ENCODE results near the gene SMARCC1.
"Not testable (repeated sequence)": the region's sequence is repeated elsewhere in the genome, so short reads cannot be mapped to it uniquely, and the experiment has no call there.

The SMARCC1 gene

DNA sequence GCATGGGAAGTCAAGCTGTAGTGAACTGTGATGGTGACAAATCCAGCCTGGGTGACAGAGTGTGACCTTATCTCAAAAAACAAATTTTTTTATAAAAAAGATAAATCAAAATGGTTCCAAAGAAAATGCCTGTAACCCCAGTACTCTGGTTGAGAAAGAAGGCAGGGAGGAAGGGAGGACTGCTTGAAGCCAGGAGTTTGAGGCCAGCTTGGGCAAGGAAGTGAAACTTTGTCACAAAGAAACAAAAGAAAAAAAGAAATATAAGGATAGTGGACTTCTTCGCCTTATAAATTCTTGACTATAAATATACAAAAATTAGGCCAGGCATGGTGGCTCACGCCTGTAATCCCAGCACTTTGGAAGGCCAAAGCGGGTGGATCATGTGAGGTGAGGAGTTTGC is 34.1 kb downstream of the SMARCC1 start:
- no peak overlapping the region for H3K4me3 ChIP-seq
- TF ChIP-seq, protein P1, sequence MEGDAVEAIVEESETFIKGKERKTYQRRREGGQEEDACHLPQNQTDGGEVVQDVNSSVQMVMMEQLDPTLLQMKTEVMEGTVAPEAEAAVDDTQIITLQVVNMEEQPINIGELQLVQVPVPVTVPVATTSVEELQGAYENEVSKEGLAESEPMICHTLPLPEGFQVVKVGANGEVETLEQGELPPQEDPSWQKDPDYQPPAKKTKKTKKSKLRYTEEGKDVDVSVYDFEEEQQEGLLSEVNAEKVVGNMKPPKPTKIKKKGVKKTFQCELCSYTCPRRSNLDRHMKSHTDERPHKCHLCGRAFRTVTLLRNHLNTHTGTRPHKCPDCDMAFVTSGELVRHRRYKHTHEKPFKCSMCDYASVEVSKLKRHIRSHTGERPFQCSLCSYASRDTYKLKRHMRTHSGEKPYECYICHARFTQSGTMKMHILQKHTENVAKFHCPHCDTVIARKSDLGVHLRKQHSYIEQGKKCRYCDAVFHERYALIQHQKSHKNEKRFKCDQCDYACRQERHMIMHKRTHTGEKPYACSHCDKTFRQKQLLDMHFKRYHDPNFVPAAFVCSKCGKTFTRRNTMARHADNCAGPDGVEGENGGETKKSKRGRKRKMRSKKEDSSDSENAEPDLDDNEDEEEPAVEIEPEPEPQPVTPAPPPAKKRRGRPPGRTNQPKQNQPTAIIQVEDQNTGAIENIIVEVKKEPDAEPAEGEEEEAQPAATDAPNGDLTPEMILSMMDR (IDR thresholded peaks at IDR 0.05), result no peak
- no peaks in the 10 kb centered on the region for H3K9me3 ChIP-seq
- H3K4me1 ChIP-seq, result peaks cover 0 to 7% (median 0%) of the 10 kb centered on the region in 4 donors
- intact Hi-C loops (cut with DNase I; ENCODE audit: low total_unique reads), result no loop called here
- H3K36me3 ChIP-seq, result peaks cover 10 to 25% (median 15%) of the 10 kb centered on the region in 3 donors
- no peak overlapping the region for H3K27ac ChIP-seq
- DNase-seq, result no peak
- H3K27me3 ChIP-seq, result no peaks in the 10 kb centered on the region

DNA sequence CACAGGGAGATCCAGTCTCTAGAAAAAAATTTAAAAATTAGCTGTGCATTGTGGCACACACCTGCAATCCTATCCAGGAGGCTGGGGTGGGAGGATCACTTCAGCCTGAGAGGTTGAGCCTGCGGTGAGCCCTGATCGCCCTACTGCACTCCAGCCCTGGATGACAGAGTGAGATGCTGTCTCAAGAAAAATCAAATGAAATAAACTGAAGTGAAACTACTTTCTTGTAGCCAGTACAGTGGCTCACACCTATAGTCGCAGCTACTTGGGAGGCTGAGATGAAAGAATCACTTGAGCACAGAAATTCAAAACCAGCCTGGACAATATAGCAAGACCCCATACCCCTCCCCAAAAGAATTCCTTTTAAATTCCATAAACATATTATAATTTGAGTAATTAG is 35.4 kb downstream of the SMARCC1 start:
- Histone ChIP-seq H3K4me3 (no peak overlapping the region), H3K36me3 (peaks cover 10 to 25% (median 15%) of the 10 kb centered on the region in 3 donors), H3K4me1 (peaks cover 0 to 14% (median 0%) of the 10 kb centered on the region in 4 donors), H3K27me3 (no peaks in the 10 kb centered on the region), H3K9me3 (no peaks in the 10 kb centered on the region), H3K27ac (no peak overlapping the region)
- DNase-seq, result no peak
- TF ChIP-seq, protein P1 (IDR thresholded peaks at IDR 0.05), result no peak
- intact Hi-C loops (cut with DNase I; ENCODE audit: low total_unique reads), result no loop called here

DNA sequence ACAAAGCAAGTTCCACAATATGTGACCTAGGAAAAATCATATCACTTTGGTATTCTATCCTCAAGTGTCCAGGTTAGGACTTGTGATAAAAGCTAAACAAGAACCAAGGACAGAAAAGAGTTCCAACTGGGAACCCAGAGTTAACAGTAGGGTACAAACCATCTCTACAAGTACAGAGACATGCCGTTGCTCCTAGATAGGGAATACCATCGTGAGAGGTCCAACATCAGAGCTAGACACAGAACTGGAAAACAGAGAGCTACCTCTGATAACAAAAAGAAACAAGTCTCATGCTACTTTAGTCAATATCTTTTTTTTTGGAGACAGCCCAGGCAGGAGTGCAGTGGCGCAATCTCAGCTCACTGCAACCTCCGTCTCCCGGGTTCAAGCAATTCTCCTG is 37.8 kb downstream of the SMARCC1 start:
- Histone ChIP-seq H3K36me3 (peaks cover 10 to 23% (median 12%) of the 10 kb centered on the region in 3 donors), H3K27ac (no peak overlapping the region), H3K27me3 (no peaks in the 10 kb centered on the region), H3K9me3 (no peaks in the 10 kb centered on the region), H3K4me3 (no peak overlapping the region), H3K4me1 (peaks cover 0 to 14% (median 0%) of the 10 kb centered on the region in 4 donors)
- no peak for DNase-seq
- intact Hi-C loops (cut with DNase I; ENCODE audit: low total_unique reads), result no loop called here
- TF ChIP-seq, protein P1 (IDR thresholded peaks at IDR 0.05), result no peak

DNA sequence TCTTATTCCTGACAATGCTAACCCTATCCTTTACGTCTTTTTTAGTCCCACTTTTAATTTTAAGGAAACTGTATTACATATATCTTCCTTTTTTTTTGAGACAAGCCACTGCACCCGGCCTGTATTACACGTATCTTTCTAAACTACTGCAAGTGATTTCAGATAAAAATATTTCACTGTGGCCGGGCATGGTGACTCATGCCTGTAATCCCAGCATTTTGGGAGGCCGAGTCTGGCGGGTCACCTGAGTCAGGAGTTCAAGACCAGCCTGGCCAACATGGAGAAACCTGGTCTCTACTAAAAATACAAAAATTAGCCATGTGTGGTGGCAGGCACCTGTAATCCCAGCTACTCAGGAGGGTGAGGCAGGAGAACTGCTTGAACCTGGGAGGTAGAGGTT is 38.3 kb downstream of the SMARCC1 start:
- H3K4me3 ChIP-seq; intact Hi-C loops (cut with DNase I; ENCODE audit: low total_unique reads); H3K9me3 ChIP-seq; DNase-seq; H3K27me3 ChIP-seq; H3K27ac ChIP-seq: not testable (repeated sequence)
- peaks cover 0 to 14% (median 0%) of the 10 kb centered on the region in 4 donors for H3K4me1 ChIP-seq
- H3K36me3 ChIP-seq, result peaks cover 10 to 21% (median 12%) of the 10 kb centered on the region in 3 donors

DNA sequence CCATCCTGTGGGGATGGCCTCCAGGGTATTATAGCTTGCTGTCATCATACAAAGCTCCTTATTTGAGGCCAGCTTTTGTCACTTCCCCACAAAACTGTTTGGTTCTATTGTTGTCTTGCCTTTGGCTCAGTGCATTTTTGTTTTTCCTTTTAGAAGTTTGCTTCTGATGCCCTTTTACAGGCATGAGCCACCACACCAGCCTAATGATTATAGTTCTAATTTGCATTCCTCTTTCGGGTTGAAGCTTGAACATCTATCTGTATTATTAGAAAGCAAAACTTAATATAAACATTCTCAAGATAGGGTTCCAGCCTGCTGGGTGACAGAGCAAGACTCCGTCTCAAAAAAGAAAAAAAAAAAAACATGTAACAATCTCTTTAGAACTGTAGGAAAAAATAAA is 39.8 kb downstream of the SMARCC1 start:
- H3K4me1 ChIP-seq, result peaks cover 0 to 14% (median 0%) of the 10 kb centered on the region in 4 donors
- H3K36me3 ChIP-seq, result peaks cover 14 to 24% (median 19%) of the 10 kb centered on the region in 3 donors
- no peak overlapping the region for H3K27ac ChIP-seq
- intact Hi-C loops (cut with DNase I; ENCODE audit: low total_unique reads), result no loop called here
- DNase-seq, result no peak
- H3K27me3 ChIP-seq, result no peaks in the 10 kb centered on the region
- H3K9me3 ChIP-seq, result no peaks in the 10 kb centered on the region
- TF ChIP-seq, protein P1 (IDR thresholded peaks at IDR 0.05), result no peak
- no peak overlapping the region for H3K4me3 ChIP-seq

DNA sequence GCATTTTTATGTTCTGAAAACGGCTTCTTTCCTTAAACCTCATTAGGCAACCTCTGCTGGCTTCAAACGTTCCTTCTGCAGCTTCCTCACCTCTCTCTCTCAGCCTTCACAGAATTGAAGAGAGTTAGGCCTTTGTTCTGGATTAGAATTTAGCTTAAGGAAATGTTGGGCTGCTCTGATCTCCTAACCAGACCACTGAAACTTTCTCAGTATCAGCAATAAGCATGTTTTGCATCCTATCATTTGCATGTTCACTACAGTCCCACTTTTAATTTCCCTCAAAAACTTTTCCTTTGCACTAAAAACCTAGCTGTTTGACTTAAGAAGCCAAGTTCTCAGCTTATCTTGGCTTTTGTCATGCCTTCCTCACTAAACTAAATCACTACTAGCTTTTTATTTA is 49.5 kb downstream of the SMARCC1 start:
- H3K4me1 ChIP-seq, result no peaks in the 10 kb centered on the region
- H3K4me3 ChIP-seq, result no peak overlapping the region
- TF ChIP-seq, protein P1 (IDR thresholded peaks at IDR 0.05), result no peak
- DNase-seq, result no peak
- no peaks in the 10 kb centered on the region for H3K9me3 ChIP-seq
- no peaks in the 10 kb centered on the region for H3K27me3 ChIP-seq
- intact Hi-C loops (cut with DNase I; ENCODE audit: low total_unique reads), result no loop called here
- H3K36me3 ChIP-seq, result peaks cover 54 to 96% (median 58%) of the 10 kb centered on the region in 3 donors
- no peak overlapping the region for H3K27ac ChIP-seq
